GM19395 (cell line): ENCODE data around the gene GRIK2.

Experiments used
- ATAC-seq: cut with Tn5 transposase; IDR thresholded peaks from one replicate; pipeline ENCODE4 v1.9.1; 2021; ENCODE audit warnings: mild to moderate bottlenecking, moderate library complexity; ENCODE audit not compliant: unreplicated experiment

The GRIK2 gene

GRCh38 chr6:101400326-101401135 lies 7.0 kb downstream of the GRIK2 start:
- ATAC-seq, result no peak

DNA sequence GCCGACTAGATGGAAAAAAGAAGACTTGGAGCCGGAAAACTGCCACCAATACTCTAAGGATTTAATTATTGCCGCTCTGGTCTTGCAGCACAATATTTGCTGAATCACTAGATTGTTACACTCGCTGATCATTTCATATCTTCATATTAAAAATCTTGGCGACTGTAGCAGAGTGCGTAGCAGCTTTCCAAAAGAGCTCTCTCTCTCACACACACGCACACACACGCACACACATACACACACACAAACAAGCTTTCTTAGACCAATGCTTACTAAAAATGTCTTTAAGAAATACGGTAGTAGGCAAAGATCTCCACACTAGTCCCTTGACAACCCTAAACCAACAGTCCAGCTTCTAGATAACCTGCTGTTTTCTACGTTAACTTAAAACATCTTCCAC lies 7.7 kb downstream of the GRIK2 start:
- ATAC-seq, result no peak

- ATAC-seq, result no peak
Measured at GRCh38 chr6:101401792-101402621, 8.5 kb downstream of the GRIK2 start.

- no peak for ATAC-seq
Measured at GRCh38 chr6:101402622-101403031, 9.1 kb downstream of the GRIK2 start.

DNA sequence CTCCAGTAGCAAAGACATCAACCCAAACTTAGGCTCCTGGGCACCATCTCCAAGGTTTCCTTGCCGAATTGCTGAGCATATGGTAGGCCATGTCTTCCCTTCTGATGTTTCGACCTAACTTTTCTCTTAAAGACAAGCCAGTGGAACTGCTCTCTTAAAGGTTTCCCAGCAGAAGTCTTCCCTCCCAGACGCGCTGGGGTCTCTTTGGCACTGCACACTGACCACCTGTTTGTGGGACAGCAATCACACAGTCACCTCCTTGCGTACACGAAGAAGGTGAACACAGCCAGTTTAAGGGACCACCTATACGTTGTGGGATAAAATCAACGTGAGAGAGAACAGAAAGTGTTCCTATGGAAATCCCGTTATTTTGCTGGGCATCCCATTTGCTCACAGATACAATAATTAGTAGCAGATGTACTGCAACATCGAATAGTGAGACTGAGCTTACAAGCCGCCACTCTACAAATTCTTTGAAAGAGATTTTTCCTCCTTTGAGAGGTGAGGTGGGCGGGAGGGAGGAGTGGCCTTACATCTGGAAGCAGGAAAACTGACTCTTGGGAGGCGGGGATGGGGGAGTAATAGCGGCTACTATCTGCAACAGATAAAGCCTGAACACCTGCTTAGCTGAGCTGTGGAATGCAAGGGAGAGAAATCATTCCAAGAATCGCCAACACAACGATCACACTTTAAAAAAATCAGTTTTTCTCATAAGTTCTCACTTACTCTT lies 9.9 kb downstream of the GRIK2 start:
- ATAC-seq, result no peak

- no peak for ATAC-seq
Measured at GRCh38 chr6:101404775-101405174, 11.3 kb downstream of the GRIK2 start.

DNA sequence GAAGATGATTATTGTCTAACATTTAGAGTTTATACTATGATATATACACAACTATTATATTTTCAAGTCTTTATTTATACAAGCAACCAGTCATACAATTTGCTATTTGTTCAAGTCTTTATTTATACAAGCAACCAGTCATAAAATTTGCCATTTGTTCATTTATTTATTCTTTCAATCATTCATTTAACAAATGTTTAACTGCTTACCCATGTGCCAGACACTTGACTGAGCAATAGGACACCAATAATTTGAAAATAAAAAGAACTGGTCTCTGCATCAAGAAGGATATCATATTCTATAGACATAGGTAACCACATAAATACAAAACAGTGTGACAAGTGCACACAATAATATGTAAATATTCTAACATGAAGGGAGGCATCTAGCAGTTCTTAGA lies 20.3 kb downstream of the GRIK2 start:
- no peak for ATAC-seq

- ATAC-seq, result no peak
Measured at GRCh38 chr6:101417900-101418299, 24.4 kb downstream of the GRIK2 start.

GRCh38 chr6:101422251-101422650 lies 28.7 kb downstream of the GRIK2 start:
- no peak for ATAC-seq

DNA sequence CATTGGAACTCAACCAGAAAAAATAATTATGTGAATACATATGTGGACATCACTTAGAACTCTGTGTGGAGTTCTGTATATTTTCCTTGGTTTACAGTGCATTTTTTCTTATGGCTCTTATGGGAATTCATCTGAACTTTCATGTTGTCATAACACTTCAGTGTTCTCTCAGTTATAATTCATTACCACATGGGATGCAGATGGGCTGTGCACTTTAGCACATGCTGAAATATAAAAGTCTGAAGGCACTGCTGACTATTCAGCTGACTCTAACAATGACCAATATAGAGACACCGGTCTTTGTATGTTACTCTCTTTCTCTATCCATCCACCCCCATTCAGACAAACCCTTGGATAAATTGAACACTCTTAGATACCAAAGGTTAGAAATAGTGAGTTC lies 29.3 kb downstream of the GRIK2 start:
- ATAC-seq, result no peak

GRCh38 chr6:101429270-101429669 lies 35.8 kb downstream of the GRIK2 start:
- no peak for ATAC-seq

DNA sequence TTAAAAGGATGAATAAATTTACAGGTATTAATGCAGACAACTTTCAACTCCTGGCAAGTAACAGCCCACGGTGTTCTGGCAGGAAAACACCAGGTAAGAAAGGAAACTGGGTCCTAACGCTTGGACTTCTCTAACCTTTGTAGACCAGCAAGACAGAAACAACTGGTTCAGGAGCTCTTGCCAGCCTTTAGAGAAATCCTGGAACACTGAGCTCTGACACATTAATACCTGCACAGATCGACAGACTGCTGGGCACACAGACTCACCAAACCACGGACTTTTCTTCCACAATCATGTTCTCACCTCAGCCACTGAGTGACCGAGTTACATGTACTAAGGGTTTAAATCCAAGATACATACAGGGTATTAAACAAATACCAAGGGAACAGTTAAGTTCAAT lies 36.3 kb downstream of the GRIK2 start:
- no peak for ATAC-seq

GRCh38 chr6:101433141-101433540 lies 39.6 kb downstream of the GRIK2 start:
- ATAC-seq, result no peak

DNA sequence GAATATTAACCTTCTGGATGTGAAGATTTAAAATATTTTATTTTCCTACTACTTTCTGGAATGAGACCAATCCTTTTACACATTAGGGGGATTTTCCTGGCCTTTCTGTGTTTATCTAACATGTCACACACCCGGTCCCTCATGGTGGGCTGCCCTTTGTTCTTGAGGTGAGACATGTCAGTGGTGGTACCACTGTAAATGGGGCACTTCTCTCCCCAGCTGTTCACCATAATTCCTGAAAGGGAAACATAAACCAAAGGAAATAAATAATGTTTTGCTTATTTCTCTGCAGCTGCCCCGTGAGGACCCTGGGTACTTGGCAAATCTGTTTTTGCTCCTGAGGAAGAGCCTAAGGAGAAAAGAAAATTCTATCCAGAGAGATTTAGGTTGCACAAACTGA lies 41.1 kb downstream of the GRIK2 start:
- ATAC-seq, result no peak

- no peak for ATAC-seq
Measured at GRCh38 chr6:101435038-101435437, 41.5 kb downstream of the GRIK2 start.

- ATAC-seq, result no peak
Measured at GRCh38 chr6:101439790-101440189, 46.3 kb downstream of the GRIK2 start.

DNA sequence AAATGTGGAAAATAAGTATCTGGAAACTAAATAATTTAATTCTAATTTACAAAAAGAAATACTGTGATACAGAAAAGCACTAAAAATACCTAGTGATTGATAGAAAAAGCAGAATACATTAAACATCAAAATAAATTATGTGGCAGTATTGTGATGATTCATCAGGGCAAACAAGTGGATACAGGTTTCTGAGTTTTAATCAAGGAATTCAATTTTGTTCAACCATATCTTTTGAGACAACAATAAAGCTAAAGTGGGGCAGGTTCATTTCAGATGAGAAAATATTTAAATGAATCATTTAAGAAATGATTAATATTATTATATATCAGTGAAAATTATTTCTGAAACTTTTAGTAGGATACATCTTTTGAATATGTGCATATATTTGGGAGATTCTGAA lies 49.8 kb downstream of the GRIK2 start:
- no peak for ATAC-seq

- ATAC-seq, result no peak
Measured at GRCh38 chr6:101444717-101445116, 51.2 kb downstream of the GRIK2 start.

DNA sequence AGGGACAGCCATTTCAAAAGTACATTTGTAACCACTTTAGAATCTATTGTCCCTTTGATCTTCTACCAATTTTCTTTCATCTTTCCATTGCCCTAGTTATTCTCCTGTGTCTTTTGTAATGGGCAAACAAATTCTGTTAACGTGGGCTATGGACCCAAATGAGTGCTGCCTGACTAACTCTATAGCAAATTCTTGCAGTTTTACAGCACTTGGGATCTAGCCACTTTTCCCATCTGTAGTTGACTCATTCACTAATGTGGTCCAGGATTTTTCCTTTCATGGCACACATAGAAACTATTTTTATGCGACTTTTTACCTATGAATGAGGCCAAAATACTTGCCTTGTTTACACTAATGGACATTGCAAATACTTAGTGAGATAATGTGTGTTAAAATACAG lies 52.0 kb downstream of the GRIK2 start:
- no peak for ATAC-seq

- no peak for ATAC-seq
Measured at GRCh38 chr6:101450901-101451300, 57.4 kb downstream of the GRIK2 start.

- no peak for ATAC-seq
Measured at GRCh38 chr6:101451981-101452380, 58.5 kb downstream of the GRIK2 start.

- no peak for ATAC-seq
Measured at GRCh38 chr6:101453221-101453620, 59.7 kb downstream of the GRIK2 start.
